Measurements from ENCODE around the gene SPAG16. TPM values are rescaled to one million over a fixed set of nuclear protein-coding genes. Genes with fewer than 3 reads are reported as not detected.

The SPAG16 gene
- total RNA-seq, 1 experiment from 2014 or later = 30.0 TPM

DNA sequence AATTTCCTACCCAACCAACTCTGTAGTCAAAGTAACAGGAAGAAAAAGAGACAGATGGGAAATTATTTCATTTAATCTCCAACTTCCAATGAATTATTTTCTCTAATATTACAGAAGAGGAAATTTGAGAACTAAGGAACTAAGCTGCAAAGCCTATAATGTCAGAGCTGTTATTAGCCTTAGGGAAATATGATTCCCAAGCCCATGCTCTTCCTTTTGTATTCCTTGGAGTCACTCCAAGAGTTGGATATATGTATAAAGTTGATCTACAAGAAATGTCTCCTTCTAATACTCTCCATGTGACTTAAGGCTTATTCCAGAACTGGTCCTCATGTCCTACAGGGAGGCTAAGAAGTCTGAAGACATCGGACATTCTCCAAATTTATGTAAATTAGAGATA is 1095.0 kb downstream of the SPAG16 start:
- DNase-seq = no peak
- no peaks in the 10 kb centered on the region for H4K20me1 ChIP-seq (ENCODE audit: insufficient read depth)
- ChIA-PET CTCF (no interaction called here), POLR2A (ENCODE audit: unreplicated experiment) (interaction anchor here (0.6 kb wide), 1 partner anchor 891 kb away, joined by 9 read pairs; no protein-coding TSS in a partner anchor)
- H3K9me2 ChIP-seq (ENCODE audit: insufficient read depth) = no peaks in the 10 kb centered on the region
- TF ChIP-seq, protein P1, sequence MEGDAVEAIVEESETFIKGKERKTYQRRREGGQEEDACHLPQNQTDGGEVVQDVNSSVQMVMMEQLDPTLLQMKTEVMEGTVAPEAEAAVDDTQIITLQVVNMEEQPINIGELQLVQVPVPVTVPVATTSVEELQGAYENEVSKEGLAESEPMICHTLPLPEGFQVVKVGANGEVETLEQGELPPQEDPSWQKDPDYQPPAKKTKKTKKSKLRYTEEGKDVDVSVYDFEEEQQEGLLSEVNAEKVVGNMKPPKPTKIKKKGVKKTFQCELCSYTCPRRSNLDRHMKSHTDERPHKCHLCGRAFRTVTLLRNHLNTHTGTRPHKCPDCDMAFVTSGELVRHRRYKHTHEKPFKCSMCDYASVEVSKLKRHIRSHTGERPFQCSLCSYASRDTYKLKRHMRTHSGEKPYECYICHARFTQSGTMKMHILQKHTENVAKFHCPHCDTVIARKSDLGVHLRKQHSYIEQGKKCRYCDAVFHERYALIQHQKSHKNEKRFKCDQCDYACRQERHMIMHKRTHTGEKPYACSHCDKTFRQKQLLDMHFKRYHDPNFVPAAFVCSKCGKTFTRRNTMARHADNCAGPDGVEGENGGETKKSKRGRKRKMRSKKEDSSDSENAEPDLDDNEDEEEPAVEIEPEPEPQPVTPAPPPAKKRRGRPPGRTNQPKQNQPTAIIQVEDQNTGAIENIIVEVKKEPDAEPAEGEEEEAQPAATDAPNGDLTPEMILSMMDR (conservative IDR thresholded peaks at IDR 0.05) = no peak
- no peak for TF ChIP-seq EZH2 (IDR thresholded peaks at IDR 0.05; ENCODE audit: low read depth)
- H3K27me3 ChIP-seq (ENCODE audit: insufficient read depth, low read depth) = no peaks in the 10 kb centered on the region
- H3K27ac ChIP-seq = no peak overlapping the region
- H3K4me2 ChIP-seq = 0 out of 2 replicates have a peak overlapping the region, but pooled peaks have one; percentile 2
- no peaks in the 10 kb centered on the region for H3F3A ChIP-seq (ENCODE audit: insufficient read depth, low read depth)
- H3K9me3 ChIP-seq (ENCODE audit: insufficient read depth, low read depth) = no peaks in the 10 kb centered on the region
- no peaks in the 10 kb centered on the region for H3K79me2 ChIP-seq (ENCODE audit: low read depth)
- intact Hi-C loops (cut with micrococcal nuclease; ENCODE audit: unreplicated experiment) = no loop called here
- no peak overlapping the region for H3K4me3 ChIP-seq
- no TSS peak for BruUV-seq (replicated peaks)
- H3K36me3 ChIP-seq (ENCODE audit: low read depth) = no peaks in the 10 kb centered on the region
- peaks cover 17% of the 10 kb centered on the region for H3K4me1 ChIP-seq (replicated peaks; ENCODE audit: insufficient read depth)
- no peak overlapping the region for H2AFZ ChIP-seq

DNA sequence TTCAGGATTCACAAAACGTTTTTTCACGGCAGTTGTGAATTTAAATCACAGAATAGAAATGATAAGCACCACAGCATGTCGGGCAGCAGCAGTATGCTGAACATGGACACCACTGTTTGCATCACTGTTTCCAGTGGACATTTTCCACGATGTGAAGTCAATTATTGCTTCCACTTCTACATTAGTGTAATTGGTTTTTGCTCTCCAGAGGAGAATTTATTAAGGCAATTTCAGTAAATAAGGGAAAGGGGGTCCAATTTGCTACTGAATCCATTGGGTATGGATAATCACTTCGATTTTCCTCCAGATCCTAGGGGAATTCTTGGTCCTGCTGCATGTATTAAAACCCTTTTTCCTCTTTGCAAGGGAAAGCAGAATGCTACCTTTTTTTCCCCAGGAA is 1096.4 kb downstream of the SPAG16 start:
- POLR2A ChIA-PET (ENCODE audit: unreplicated experiment) = no interaction called here
- DNase-seq = no peak
- H4K20me1 ChIP-seq (ENCODE audit: insufficient read depth) = no peaks in the 10 kb centered on the region
- BruUV-seq (replicated peaks) = no TSS peak
- no peak overlapping the region for H3K4me2 ChIP-seq
- H3K79me2 ChIP-seq (ENCODE audit: low read depth) = no peaks in the 10 kb centered on the region
- H3K4me1 ChIP-seq (replicated peaks; ENCODE audit: insufficient read depth) = peaks cover 17% of the 10 kb centered on the region
- no peaks in the 10 kb centered on the region for H3F3A ChIP-seq (ENCODE audit: insufficient read depth, low read depth)
- no peaks in the 10 kb centered on the region for H3K36me3 ChIP-seq (ENCODE audit: low read depth)
- no peak for TF ChIP-seq EZH2 (IDR thresholded peaks at IDR 0.05; ENCODE audit: low read depth)
- TF ChIP-seq, protein P1 (conservative IDR thresholded peaks at IDR 0.05) = no peak
- H3K27ac ChIP-seq = no peak overlapping the region
- no peak overlapping the region for H3K4me3 ChIP-seq
- no peaks in the 10 kb centered on the region for H3K9me3 ChIP-seq (ENCODE audit: insufficient read depth, low read depth)
- no peaks in the 10 kb centered on the region for H3K9me2 ChIP-seq (ENCODE audit: insufficient read depth)
- H3K27me3 ChIP-seq (ENCODE audit: insufficient read depth, low read depth) = no peaks in the 10 kb centered on the region
- intact Hi-C loops (cut with micrococcal nuclease; ENCODE audit: unreplicated experiment) = no loop called here
- CTCF ChIA-PET = no interaction called here
- no peak overlapping the region for H2AFZ ChIP-seq

DNA sequence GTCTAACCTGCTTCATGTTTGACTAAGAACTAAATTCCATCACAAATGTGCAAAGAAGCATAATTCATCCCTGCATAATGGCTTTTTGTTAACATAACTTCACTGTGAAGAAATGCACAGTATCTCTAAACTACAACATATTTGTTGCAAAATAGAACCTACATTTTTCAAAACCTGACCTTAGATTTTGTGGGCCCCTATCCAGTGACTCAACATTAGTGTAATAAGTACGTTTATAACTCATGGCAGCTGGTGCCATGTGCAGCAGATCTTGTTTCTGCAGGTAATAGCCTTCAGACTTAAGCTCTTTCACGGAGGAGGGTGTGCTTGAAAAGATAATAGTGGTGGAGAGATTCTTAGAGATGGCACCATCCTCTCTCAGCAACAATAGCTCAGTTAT is 1098.0 kb downstream of the SPAG16 start:
- TF ChIP-seq, protein P1 (conservative IDR thresholded peaks at IDR 0.05) = no peak
- TF ChIP-seq EZH2 (IDR thresholded peaks at IDR 0.05; ENCODE audit: low read depth) = no peak
- Histone ChIP-seq H2AFZ (no peak overlapping the region), H3K4me2 (no peak overlapping the region), H3F3A (ENCODE audit: insufficient read depth, low read depth) (no peaks in the 10 kb centered on the region), H3K9me2 (ENCODE audit: insufficient read depth) (no peaks in the 10 kb centered on the region), H3K27ac (no peak overlapping the region), H3K36me3 (ENCODE audit: low read depth) (no peaks in the 10 kb centered on the region), H3K79me2 (ENCODE audit: low read depth) (no peaks in the 10 kb centered on the region), H4K20me1 (ENCODE audit: insufficient read depth) (no peaks in the 10 kb centered on the region), H3K4me1 (replicated peaks; ENCODE audit: insufficient read depth) (peaks cover 17% of the 10 kb centered on the region), H3K9me3 (ENCODE audit: insufficient read depth, low read depth) (no peaks in the 10 kb centered on the region), H3K27me3 (ENCODE audit: insufficient read depth, low read depth) (no peaks in the 10 kb centered on the region), H3K4me3 (no peak overlapping the region)
- BruUV-seq (replicated peaks) = no TSS peak
- ChIA-PET CTCF (no interaction called here), POLR2A (ENCODE audit: unreplicated experiment) (no interaction called here)
- intact Hi-C loops (cut with micrococcal nuclease; ENCODE audit: unreplicated experiment) = no loop called here
- no peak for DNase-seq

All from PC-9 (cell line).